ENCODE data around the gene DOCK8.

DNA sequence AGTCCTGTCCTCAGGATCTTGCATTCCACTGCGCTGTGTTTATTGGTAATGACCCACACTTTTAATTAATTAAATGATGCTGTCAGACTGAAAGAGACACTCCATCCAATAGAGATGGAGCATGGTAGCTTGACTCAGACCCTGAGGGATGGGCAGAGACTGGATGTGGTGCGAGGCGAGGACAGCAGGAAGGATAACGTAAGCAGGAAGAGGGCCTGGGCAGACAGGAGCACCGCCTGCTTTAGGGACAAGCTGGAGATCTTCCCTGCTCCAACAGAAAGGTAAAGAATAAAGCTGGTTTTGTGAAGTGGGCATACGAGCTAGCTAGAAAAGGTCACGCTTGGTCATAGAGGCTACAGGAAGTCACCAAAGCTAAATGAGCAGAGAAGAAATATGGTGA, 3.6 kb upstream of the DOCK8 start:
- TF ChIP-seq, protein P1, sequence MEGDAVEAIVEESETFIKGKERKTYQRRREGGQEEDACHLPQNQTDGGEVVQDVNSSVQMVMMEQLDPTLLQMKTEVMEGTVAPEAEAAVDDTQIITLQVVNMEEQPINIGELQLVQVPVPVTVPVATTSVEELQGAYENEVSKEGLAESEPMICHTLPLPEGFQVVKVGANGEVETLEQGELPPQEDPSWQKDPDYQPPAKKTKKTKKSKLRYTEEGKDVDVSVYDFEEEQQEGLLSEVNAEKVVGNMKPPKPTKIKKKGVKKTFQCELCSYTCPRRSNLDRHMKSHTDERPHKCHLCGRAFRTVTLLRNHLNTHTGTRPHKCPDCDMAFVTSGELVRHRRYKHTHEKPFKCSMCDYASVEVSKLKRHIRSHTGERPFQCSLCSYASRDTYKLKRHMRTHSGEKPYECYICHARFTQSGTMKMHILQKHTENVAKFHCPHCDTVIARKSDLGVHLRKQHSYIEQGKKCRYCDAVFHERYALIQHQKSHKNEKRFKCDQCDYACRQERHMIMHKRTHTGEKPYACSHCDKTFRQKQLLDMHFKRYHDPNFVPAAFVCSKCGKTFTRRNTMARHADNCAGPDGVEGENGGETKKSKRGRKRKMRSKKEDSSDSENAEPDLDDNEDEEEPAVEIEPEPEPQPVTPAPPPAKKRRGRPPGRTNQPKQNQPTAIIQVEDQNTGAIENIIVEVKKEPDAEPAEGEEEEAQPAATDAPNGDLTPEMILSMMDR (IDR thresholded peaks at IDR 0.05), result no peak
- TF ChIP-seq POLR2A (IDR thresholded peaks at IDR 0.05), result no peak
